HG03378 (cell line): ENCODE data around the gene FAM216A.
A peak's percentile ranks its signal among the peaks of the same experiment; 100 is the strongest.
"Not testable (repeated sequence)": the region's sequence is repeated elsewhere in the genome, so short reads cannot be mapped to it uniquely, and the experiment has no call there.

Source experiments
- ATAC-seq: cut with Tn5 transposase; IDR thresholded peaks from one replicate; pipeline ENCODE4 v1.9.1; 2021; ENCODE audit warnings: mild to moderate bottlenecking, moderate library complexity; ENCODE audit not compliant: unreplicated experiment

The FAM216A gene

GRCh38 chr12:110498984-110499706 is 30.5 kb downstream of the FAM216A start:
- no peak for ATAC-seq

GRCh38 chr12:110501399-110501751 is 32.7 kb downstream of the FAM216A start:
- ATAC-seq: peak; percentile 8

- ATAC-seq: peak; percentile 83
Observed at GRCh38 chr12:110501752-110502738, 33.4 kb downstream of the FAM216A start, which contains the start of the genes RAD9B and VPS29. Gene RAD9B (plus strand): TSS chr12:110502331. CDS start chr12:110502338, 7 bp downstream. Gene VPS29 (minus strand): TSS chr12:110502111. CDS start chr12:110502051, 60 bp downstream.

GRCh38 chr12:110503432-110503831 is 34.8 kb downstream of the FAM216A start:
- no peak for ATAC-seq

GRCh38 chr12:110505332-110505731 is 36.7 kb downstream of the FAM216A start:
- no peak for ATAC-seq

GRCh38 chr12:110508071-110508586 is 39.5 kb downstream of the FAM216A start:
- ATAC-seq: no peak

- no peak for ATAC-seq
Observed at GRCh38 chr12:110513842-110514241, 45.2 kb downstream of the FAM216A start.

- no peak for ATAC-seq
Observed at GRCh38 chr12:110514363-110514762, 45.7 kb downstream of the FAM216A start.

GRCh38 chr12:110516995-110517394 is 48.4 kb downstream of the FAM216A start:
- ATAC-seq: no peak

- not testable (repeated sequence) for ATAC-seq
Observed at GRCh38 chr12:110518014-110518413, 49.4 kb downstream of the FAM216A start.

- not testable (repeated sequence) for ATAC-seq
Observed at GRCh38 chr12:110520876-110521712, 52.4 kb downstream of the FAM216A start.

GRCh38 chr12:110528277-110528839 is 59.7 kb downstream of the FAM216A start:
- no peak for ATAC-seq

- no peak for ATAC-seq
Observed at GRCh38 chr12:110530511-110530910, 61.9 kb downstream of the FAM216A start.

GRCh38 chr12:110531741-110532333 is 63.2 kb downstream of the FAM216A start:
- ATAC-seq: peak; percentile 82

GRCh38 chr12:110532644-110533043 is 64.0 kb downstream of the FAM216A start:
- ATAC-seq: no peak

- ATAC-seq: no peak
Observed at GRCh38 chr12:110533607-110534006, 65.0 kb downstream of the FAM216A start.

- no peak for ATAC-seq
Observed at GRCh38 chr12:110534811-110535210, 66.2 kb downstream of the FAM216A start.

- no peak for ATAC-seq
Observed at GRCh38 chr12:110536834-110537604, 68.4 kb downstream of the FAM216A start.
